K562 (cell line): ENCODE results near the gene SHC1. TPM values are rescaled to one million over a fixed set of nuclear protein-coding genes. Genes with fewer than 3 reads are reported as not detected.
A peak's percentile ranks its signal among the peaks of the same experiment; 100 is the strongest.

Experiments used
- BCOR ChIP-seq: fragments of 450-650 bp; IDR thresholded peaks from 2 replicates; pipeline ENCODE4 v1.6.1; 2016
- BHLHE40 ChIP-seq: IDR thresholded peaks from 2 replicates; pipeline ENCODE4 v1.6.1; 2011; ENCODE audit warnings: low read length, improper control_type of control experiment
- CREB5 ChIP-seq: fragments of 250-450 bp; sonication (Bioruptor Pico); IDR thresholded peaks from 2 replicates; pipeline ENCODE4 v1.5.0; 2020; ENCODE audit warnings: mild to moderate bottlenecking
- E2F5 ChIP-seq: sonication (generic); formaldehyde crosslinking; IDR thresholded peaks from 2 replicates; pipeline ENCODE4 v1.8.0; 2022; ENCODE audit warnings: mild to moderate bottlenecking, missing genetic modification reagents
- FOXJ2 ChIP-seq: fragments of 200-800 bp; sonication (Bioruptor generic); IDR thresholded peaks from 2 replicates; pipeline ENCODE4 v1.6.1; 2016; ENCODE audit warnings: missing genetic modification characterization, missing compliant biosample characterization
- JUNB ChIP-seq: fragments of 450-650 bp; formaldehyde crosslinking; conservative IDR thresholded peaks from 2 replicates; pipeline ENCODE4 v1.4.0; 2020; ENCODE audit warnings: mild to moderate bottlenecking
- MEF2D ChIP-seq: conservative IDR thresholded peaks from 2 replicates; pipeline ENCODE4 v1.6.1; 2016; ENCODE audit warnings: low read depth, missing genetic modification characterization, missing compliant biosample characterization
- PATZ1 ChIP-seq: fragments of 250-450 bp; sonication (Bioruptor Pico); IDR thresholded peaks from 2 replicates; pipeline ENCODE4 v1.5.0; 2020; ENCODE audit warnings: mild to moderate bottlenecking, borderline replicate concordance
- PTTG1 ChIP-seq: fragments of 450-650 bp; IDR thresholded peaks from 2 replicates; pipeline ENCODE4 v1.6.1; 2016; ENCODE audit warnings: low read depth, mild to moderate bottlenecking, missing genetic modification characterization, missing compliant biosample characterization
- RFX7 ChIP-seq: fragments of 250-450 bp; sonication (Bioruptor Pico); IDR thresholded peaks from 2 replicates; pipeline ENCODE4 v1.5.1; 2021; ENCODE audit warnings: mild to moderate bottlenecking
- SIRT6 ChIP-seq: IDR thresholded peaks from one replicate; pipeline ENCODE4 v1.6.1; 2012; ENCODE audit warnings: low read depth, mild to moderate bottlenecking, control low read depth, inconsistent platforms, low read length, moderate library complexity
- SMARCA5 ChIP-seq: fragments of 450-650 bp; IDR thresholded peaks from 2 replicates; pipeline ENCODE4 v1.6.1; 2016
- SMARCE1 ChIP-seq: fragments of 450-650 bp; IDR thresholded peaks from 2 replicates; pipeline ENCODE4 v1.7.1; 2016; ENCODE audit warnings: mild to moderate bottlenecking
- SRSF7 ChIP-seq: fragments of 200-400 bp; formaldehyde crosslinking; optimal IDR thresholded peaks from 2 replicates; pipeline ENCODE3; 2017; ENCODE audit warnings: mild to moderate bottlenecking, low read depth, low read length
- U2AF1 ChIP-seq: fragments of 200-400 bp; formaldehyde crosslinking; optimal IDR thresholded peaks from 2 replicates; pipeline ENCODE3; 2017; ENCODE audit warnings: mild to moderate bottlenecking, low read depth, low read length, moderate library complexity
- ZBTB11 ChIP-seq, 3 experiments: fragments of 200-800 bp in 1 of 3; fragments of 250-450 bp in 1 of 3; fragments of 450-650 bp in 1 of 3; sonication (Bioruptor Pico) in 1 of 3; sonication (Bioruptor generic) in 1 of 3; formaldehyde crosslinking in 1 of 3; IDR thresholded peaks; 2 replicates each; pipeline versions ENCODE4 v1.6.1 to v1.8.0; 2016 to 2022; ENCODE audit warnings: mild to moderate bottlenecking in 2 of 3, missing genetic modification characterization in 2 of 3, missing compliant biosample characterization in 1 of 3, moderate library complexity in 1 of 3
- ZNF224 ChIP-seq: sonication (generic); formaldehyde crosslinking; IDR thresholded peaks from 2 replicates; pipeline ENCODE4 v1.8.0; 2022; ENCODE audit warnings: mild to moderate bottlenecking, missing genetic modification reagents
- ZNF263 ChIP-seq: sonication (generic); formaldehyde crosslinking; IDR thresholded peaks from 2 replicates; pipeline ENCODE4 v1.8.0; 2022; ENCODE audit warnings: mild to moderate bottlenecking, missing genetic modification reagents, borderline replicate concordance
- ZNF408 ChIP-seq: fragments of 250-450 bp; sonication (Bioruptor Pico); IDR thresholded peaks from 2 replicates; pipeline ENCODE4 v1.4.0; 2020; ENCODE audit warnings: low read depth, mild to moderate bottlenecking, moderate library complexity
- ZNF766 ChIP-seq: fragments of 200-800 bp; sonication (Bioruptor generic); conservative IDR thresholded peaks from 2 replicates; pipeline ENCODE4 v1.6.1; 2016; ENCODE audit warnings: missing genetic modification characterization, missing compliant biosample characterization
- ZNF778 ChIP-seq: fragments of 450-650 bp; formaldehyde crosslinking; IDR thresholded peaks from 2 replicates; pipeline ENCODE4 v1.4.0; 2020; ENCODE audit warnings: mild to moderate bottlenecking, moderate library complexity
- ZSCAN29 ChIP-seq: fragments of 450-650 bp; IDR thresholded peaks from 2 replicates; pipeline ENCODE4 v1.6.1; 2017
- polyA plus RNA-seq, 8 experiments: library from polyadenylated mRNA; depleted of rRNA in 4 of 8; stranded (reverse) in 5 of 8; unstranded in 3 of 8; fragments of >200 nt; fragmentation: Nextera tagmentation in 2 of 8; fragmentation: Illumina TruSeq in 1 of 8; extraction: Ambion mirVana in 2 of 8; extraction: Trizol in 1 of 8; gene quantifications; 2 replicates each; pipeline versions ENCODE4 v1.2.1 to v1.2.3, GENCODE V29; 2011 to 2014; ENCODE audit warnings: inconsistent platforms in 1 of 8, missing spikeins in 1 of 8
- total RNA-seq, 7 experiments: library from RNA; depleted of rRNA in 6 of 7; stranded (reverse); fragments of >200 nt in 6 of 7; fragmentation: Illumina TruSeq in 2 of 7; extraction: Trizol in 2 of 7; gene quantifications; 2 replicates each; pipeline versions ENCODE4 v1.2.1 to v1.2.3, GENCODE V29; 2011 to 2021; ENCODE audit warnings: low replicate concordance in 1 of 7

Gene SHC1
- total and polyA plus RNA-seq, 9 of the 15 experiments (the other 6 are each of a cell fraction or from before 2014, with no cell fraction given), result 4.1 to 113 (median 51.9) TPM

GRCh38 chr1:155003766-155004351 lies 33.3 kb upstream of the SHC1 start (continued):
- no peak for TF ChIP-seq PATZ1 (CRISPR knock-in tag)
- TF ChIP-seq SMARCA5, result no peak
- TF ChIP-seq SIRT6, result no peak
- no peak for TF ChIP-seq U2AF1
- TF ChIP-seq ZSCAN29, result no peak
- TF ChIP-seq SRSF7, result no peak
- no peak for TF ChIP-seq CREB5 (CRISPR knock-in tag)
- TF ChIP-seq BHLHE40, result peak; percentile 51
- TF ChIP-seq ZBTB11 (CRISPR knock-in tag; IDR thresholded peaks at IDR 0.05), result 0 out of 6 replicates have a peak, but pooled peaks of 1 of the 3 experiments have one; percentile 43
- TF ChIP-seq ZNF224 (CRISPR knock-in tag), result no peak
- no peak for TF ChIP-seq MEF2D (tag)
- no peak for TF ChIP-seq SMARCE1
- no peak for TF ChIP-seq E2F5 (CRISPR knock-in tag)
- TF ChIP-seq JUNB (CRISPR knock-in tag), result no peak
- no peak for TF ChIP-seq FOXJ2 (tag)
- TF ChIP-seq ZNF778 (CRISPR knock-in tag), result no peak
- TF ChIP-seq BCOR, result no peak
- TF ChIP-seq RFX7 (CRISPR knock-in tag), result 0 out of 2 replicates have a peak, but pooled peaks have one; percentile 48
- TF ChIP-seq ZNF766, result no peak; the same call in 1 of the 2 replicates
- TF ChIP-seq ZNF408 (CRISPR knock-in tag), result no peak
- no peak for TF ChIP-seq PTTG1 (tag)
- 0 out of 2 replicates have a peak, but pooled peaks have one; percentile 24 for TF ChIP-seq ZNF263 (CRISPR knock-in tag)
